HG03064 (cell line): ENCODE results near the gene ADD2.

Experiments used
- ATAC-seq: cut with Tn5 transposase; IDR thresholded peaks from one replicate; pipeline ENCODE4 v1.9.1; 2021; ENCODE audit warnings: low read depth; ENCODE audit not compliant: unreplicated experiment

The ADD2 gene

GRCh38 chr2:70707706-70708105, 60.3 kb downstream of the ADD2 start:
- ATAC-seq: no peak

GRCh38 chr2:70706026-70706795, 61.8 kb downstream of the ADD2 start:
- no peak for ATAC-seq

GRCh38 chr2:70705160-70705850, 62.7 kb downstream of the ADD2 start:
- no peak for ATAC-seq

- ATAC-seq: no peak
Measured at GRCh38 chr2:70703900-70704549, 64.0 kb downstream of the ADD2 start.

GRCh38 chr2:70702711-70703395, 65.1 kb downstream of the ADD2 start:
- no peak for ATAC-seq

- no peak for ATAC-seq
Measured at GRCh38 chr2:70698847-70699246, 69.2 kb downstream of the ADD2 start.

- no peak for ATAC-seq
Measured at GRCh38 chr2:70697603-70698383, 70.2 kb downstream of the ADD2 start.

GRCh38 chr2:70696142-70696541, 71.9 kb downstream of the ADD2 start:
- no peak for ATAC-seq

- no peak for ATAC-seq
Measured at GRCh38 chr2:70692256-70692655, 75.7 kb downstream of the ADD2 start.

GRCh38 chr2:70691497-70692140, 76.4 kb downstream of the ADD2 start:
- ATAC-seq: no peak

GRCh38 chr2:70690846-70691245, 77.2 kb downstream of the ADD2 start:
- no peak for ATAC-seq

GRCh38 chr2:70688427-70688826, 79.6 kb downstream of the ADD2 start:
- no peak for ATAC-seq

- ATAC-seq: no peak
Measured at GRCh38 chr2:70687461-70687795, 80.6 kb downstream of the ADD2 start.

GRCh38 chr2:70686577-70687460, 81.2 kb downstream of the ADD2 start:
- ATAC-seq: no peak

- ATAC-seq: no peak
Measured at GRCh38 chr2:70685771-70686171, 82.2 kb downstream of the ADD2 start.

- no peak for ATAC-seq
Measured at GRCh38 chr2:70684846-70685622, 83.0 kb downstream of the ADD2 start.

- no peak for ATAC-seq
Measured at GRCh38 chr2:70683455-70683854, 84.5 kb downstream of the ADD2 start.

GRCh38 chr2:70680735-70681134, 87.3 kb downstream of the ADD2 start:
- ATAC-seq: no peak
